ENCODE results near the gene ADPRHL1. TPM values are rescaled to one million over a fixed set of nuclear protein-coding genes. Genes with fewer than 3 reads are reported as not detected.

Gene ADPRHL1
- total RNA-seq, 1 donor from 2014 or later, result 0.62 TPM

GRCh38 chr13:113430378-113431110 is 22.7 kb downstream of the ADPRHL1 start:
- H3K27me3 Mint-ChIP-seq (ENCODE audit: insufficient read depth), result no peaks in the 10 kb centered on the region
- intact Hi-C loops (cut with micrococcal nuclease), result no loop called here
- no peaks in the 10 kb centered on the region for H3K9me3 Mint-ChIP-seq
- no peak for DNase-seq (ENCODE audit: low spot score)
- H3K27ac Mint-ChIP-seq, result no peak overlapping the region
- no peak overlapping the region for H3K4me3 Mint-ChIP-seq
- H3K4me1 Mint-ChIP-seq (ENCODE audit: low read depth), result no peaks in the 10 kb centered on the region
- no peaks in the 10 kb centered on the region for H3K36me3 Mint-ChIP-seq (ENCODE audit: low read depth)

DNA sequence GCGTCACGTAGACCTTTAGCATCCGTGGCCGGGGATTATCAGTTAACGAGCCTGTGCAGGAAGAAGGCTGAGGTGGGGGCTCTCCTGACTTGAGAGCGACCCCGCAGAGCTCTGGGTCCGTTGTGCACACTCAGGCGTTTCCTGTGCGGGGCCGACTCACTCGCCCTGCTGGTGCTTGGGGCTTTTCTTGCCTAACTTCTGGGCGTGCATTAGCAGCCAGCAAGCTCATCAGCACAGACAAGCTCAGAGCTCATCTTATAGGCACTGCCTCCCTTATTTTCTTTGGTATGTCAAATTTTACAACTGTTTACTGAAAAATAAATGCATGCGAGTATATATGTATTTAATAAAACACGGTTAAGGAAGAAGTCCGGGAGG is 23.7 kb downstream of the ADPRHL1 start:
- Mint-ChIP-seq H3K27me3 (ENCODE audit: insufficient read depth) (no peaks in the 10 kb centered on the region), H3K9me3 (no peaks in the 10 kb centered on the region), H3K27ac (no peak overlapping the region), H3K36me3 (ENCODE audit: low read depth) (no peaks in the 10 kb centered on the region), H3K4me3 (no peak overlapping the region), H3K4me1 (ENCODE audit: low read depth) (no peaks in the 10 kb centered on the region)
- DNase-seq (ENCODE audit: low spot score), result no peak
- intact Hi-C loops (cut with micrococcal nuclease), result no loop called here

DNA sequence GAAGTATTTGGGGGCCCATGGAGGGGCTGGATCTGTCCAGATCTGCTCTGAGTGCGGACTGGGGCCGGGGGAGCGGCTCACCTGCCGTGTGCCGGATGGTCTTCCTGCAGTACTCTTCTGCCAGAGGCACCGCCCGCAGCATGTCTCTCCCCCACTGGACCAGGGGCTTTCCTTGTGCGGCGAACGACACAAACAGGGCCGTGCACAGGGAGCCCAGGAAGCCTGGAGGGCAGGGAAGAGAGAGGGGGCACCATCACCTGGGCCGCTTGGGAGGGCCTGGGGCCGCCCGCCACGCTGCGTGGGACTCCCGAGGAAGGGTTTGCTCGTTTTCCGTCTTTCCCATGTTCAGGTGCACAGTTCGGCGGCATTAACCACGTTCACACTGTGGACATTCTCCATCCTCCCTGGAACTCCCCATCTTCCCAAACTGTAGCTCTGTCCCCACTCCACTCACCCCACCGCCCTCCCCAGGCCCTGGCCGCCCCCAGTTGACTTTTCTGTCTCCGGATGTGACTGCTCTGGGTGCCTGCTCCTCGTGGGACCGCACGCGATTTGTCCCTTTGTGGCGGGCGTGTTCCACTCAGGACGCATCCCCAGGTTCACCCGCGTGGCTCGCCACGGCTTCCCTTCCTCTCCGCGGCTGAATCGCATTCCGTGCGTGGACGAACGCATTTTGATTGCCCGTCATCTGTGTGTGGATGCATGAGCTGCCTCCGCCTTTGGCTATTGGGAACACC is 24.2 kb downstream of the ADPRHL1 start:
- no peaks in the 10 kb centered on the region for H3K27me3 Mint-ChIP-seq (ENCODE audit: insufficient read depth)
- H3K36me3 Mint-ChIP-seq (ENCODE audit: low read depth), result no peaks in the 10 kb centered on the region
- H3K9me3 Mint-ChIP-seq, result no peaks in the 10 kb centered on the region
- H3K27ac Mint-ChIP-seq, result no peak overlapping the region
- no peak for DNase-seq (ENCODE audit: low spot score)
- no peak overlapping the region for H3K4me3 Mint-ChIP-seq
- H3K4me1 Mint-ChIP-seq (ENCODE audit: low read depth), result no peaks in the 10 kb centered on the region
- intact Hi-C loops (cut with micrococcal nuclease), result no loop called here

GRCh38 chr13:113428469-113428865 is 24.8 kb downstream of the ADPRHL1 start:
- Mint-ChIP-seq H3K4me1 (ENCODE audit: low read depth) (no peaks in the 10 kb centered on the region), H3K4me3 (no peak overlapping the region)

GRCh38 chr13:113427562-113428468 is 25.5 kb downstream of the ADPRHL1 start:
- H3K36me3 Mint-ChIP-seq (ENCODE audit: low read depth), result no peaks in the 10 kb centered on the region
- no peaks in the 10 kb centered on the region for H3K27me3 Mint-ChIP-seq (ENCODE audit: insufficient read depth)
- H3K27ac Mint-ChIP-seq, result no peak overlapping the region
- H3K9me3 Mint-ChIP-seq, result no peaks in the 10 kb centered on the region
- H3K4me1 Mint-ChIP-seq (ENCODE audit: low read depth), result no peaks in the 10 kb centered on the region
- no peak for DNase-seq (ENCODE audit: low spot score)
- intact Hi-C loops (cut with micrococcal nuclease), result no loop called here
- H3K4me3 Mint-ChIP-seq, result no peak overlapping the region

More at GRCh38 chr13:113428469-113428865, 24.8 kb downstream of the ADPRHL1 start:
- Mint-ChIP-seq H3K36me3 (ENCODE audit: low read depth) (no peaks in the 10 kb centered on the region), H3K9me3 (no peaks in the 10 kb centered on the region), H3K27ac (no peak overlapping the region), H3K27me3 (ENCODE audit: insufficient read depth) (no peaks in the 10 kb centered on the region)
- intact Hi-C loops (cut with micrococcal nuclease), result no loop called here
- DNase-seq (ENCODE audit: low spot score), result no peak

GRCh38 chr13:113426591-113426986 is 26.7 kb downstream of the ADPRHL1 start:
- intact Hi-C loops (cut with micrococcal nuclease), result no loop called here
- H3K27me3 Mint-ChIP-seq (ENCODE audit: insufficient read depth), result no peaks in the 10 kb centered on the region

GRCh38 chr13:113425941-113426590 is 27.2 kb downstream of the ADPRHL1 start:
- Mint-ChIP-seq H3K27ac (no peak overlapping the region), H3K4me3 (no peak overlapping the region), H3K36me3 (ENCODE audit: low read depth) (no peaks in the 10 kb centered on the region), H3K9me3 (no peaks in the 10 kb centered on the region), H3K27me3 (ENCODE audit: insufficient read depth) (no peaks in the 10 kb centered on the region), H3K4me1 (ENCODE audit: low read depth) (no peaks in the 10 kb centered on the region)
- DNase-seq (ENCODE audit: low spot score), result no peak
- intact Hi-C loops (cut with micrococcal nuclease), result no loop called here

More at GRCh38 chr13:113426591-113426986, 26.7 kb downstream of the ADPRHL1 start:
- H3K9me3 Mint-ChIP-seq, result no peaks in the 10 kb centered on the region
- no peak overlapping the region for H3K4me3 Mint-ChIP-seq
- no peaks in the 10 kb centered on the region for H3K4me1 Mint-ChIP-seq (ENCODE audit: low read depth)
- no peaks in the 10 kb centered on the region for H3K36me3 Mint-ChIP-seq (ENCODE audit: low read depth)
- no peak for DNase-seq (ENCODE audit: low spot score)
- H3K27ac Mint-ChIP-seq, result no peak overlapping the region

GRCh38 chr13:113423520-113424163 is 29.6 kb downstream of the ADPRHL1 start:
- Mint-ChIP-seq H3K27ac (no peak overlapping the region), H3K4me1 (ENCODE audit: low read depth) (no peaks in the 10 kb centered on the region), H3K4me3 (no peak overlapping the region), H3K36me3 (ENCODE audit: low read depth) (no peaks in the 10 kb centered on the region), H3K9me3 (no peaks in the 10 kb centered on the region), H3K27me3 (ENCODE audit: insufficient read depth) (no peaks in the 10 kb centered on the region)
- intact Hi-C loops (cut with micrococcal nuclease), result no loop called here
- DNase-seq (ENCODE audit: low spot score), result no peak

DNA sequence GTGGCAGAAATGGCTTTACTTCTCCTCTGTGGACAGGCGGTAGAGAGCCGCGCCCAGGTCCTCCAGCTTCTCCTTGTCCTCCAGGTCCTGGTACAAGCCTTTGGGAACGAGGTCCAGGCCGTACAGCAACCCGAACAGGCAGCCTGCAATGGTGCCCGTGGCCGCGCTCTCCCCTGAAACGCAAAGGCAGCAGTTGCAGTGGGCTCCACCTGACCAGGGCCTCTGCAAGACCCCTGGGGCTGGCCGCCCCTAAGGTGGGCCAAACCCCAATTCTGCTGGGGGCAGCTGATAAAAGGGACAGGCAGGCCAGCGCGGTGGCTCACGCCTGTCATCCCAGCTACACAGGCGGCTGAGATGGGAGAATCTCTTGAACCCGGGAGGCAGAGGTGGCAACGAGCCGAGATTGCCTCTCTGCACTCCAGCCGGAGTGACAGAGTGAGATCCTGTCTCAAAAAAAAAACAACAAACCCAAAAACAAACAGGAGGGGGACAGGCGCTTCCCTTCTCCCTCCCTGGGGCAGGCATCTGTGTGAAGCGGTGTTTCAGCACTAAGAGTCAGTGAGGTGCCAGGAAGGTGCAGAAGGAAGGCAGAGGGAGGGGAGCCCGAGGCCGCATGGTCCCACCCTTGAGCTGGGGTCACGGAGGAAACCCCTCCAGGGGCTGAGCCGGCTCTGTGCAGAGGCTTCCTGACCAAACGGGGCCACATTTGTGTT is 30.3 kb downstream of the ADPRHL1 start:
- intact Hi-C loops (cut with micrococcal nuclease), result no loop called here
- Mint-ChIP-seq H3K36me3 (ENCODE audit: low read depth) (no peaks in the 10 kb centered on the region), H3K27me3 (ENCODE audit: insufficient read depth) (no peaks in the 10 kb centered on the region), H3K9me3 (no peaks in the 10 kb centered on the region), H3K27ac (no peak overlapping the region), H3K4me3 (no peak overlapping the region), H3K4me1 (ENCODE audit: low read depth) (no peaks in the 10 kb centered on the region)
- no peak for DNase-seq (ENCODE audit: low spot score)

GRCh38 chr13:113421673-113422270 is 31.5 kb downstream of the ADPRHL1 start:
- H3K27me3 Mint-ChIP-seq (ENCODE audit: insufficient read depth), result no peaks in the 10 kb centered on the region
- H3K4me1 Mint-ChIP-seq (ENCODE audit: low read depth), result no peaks in the 10 kb centered on the region
- intact Hi-C loops (cut with micrococcal nuclease), result no loop called here
- no peaks in the 10 kb centered on the region for H3K9me3 Mint-ChIP-seq
- no peak overlapping the region for H3K4me3 Mint-ChIP-seq
- DNase-seq (ENCODE audit: low spot score), result no peak
- no peak overlapping the region for H3K27ac Mint-ChIP-seq
- H3K36me3 Mint-ChIP-seq (ENCODE audit: low read depth), result no peaks in the 10 kb centered on the region

DNA sequence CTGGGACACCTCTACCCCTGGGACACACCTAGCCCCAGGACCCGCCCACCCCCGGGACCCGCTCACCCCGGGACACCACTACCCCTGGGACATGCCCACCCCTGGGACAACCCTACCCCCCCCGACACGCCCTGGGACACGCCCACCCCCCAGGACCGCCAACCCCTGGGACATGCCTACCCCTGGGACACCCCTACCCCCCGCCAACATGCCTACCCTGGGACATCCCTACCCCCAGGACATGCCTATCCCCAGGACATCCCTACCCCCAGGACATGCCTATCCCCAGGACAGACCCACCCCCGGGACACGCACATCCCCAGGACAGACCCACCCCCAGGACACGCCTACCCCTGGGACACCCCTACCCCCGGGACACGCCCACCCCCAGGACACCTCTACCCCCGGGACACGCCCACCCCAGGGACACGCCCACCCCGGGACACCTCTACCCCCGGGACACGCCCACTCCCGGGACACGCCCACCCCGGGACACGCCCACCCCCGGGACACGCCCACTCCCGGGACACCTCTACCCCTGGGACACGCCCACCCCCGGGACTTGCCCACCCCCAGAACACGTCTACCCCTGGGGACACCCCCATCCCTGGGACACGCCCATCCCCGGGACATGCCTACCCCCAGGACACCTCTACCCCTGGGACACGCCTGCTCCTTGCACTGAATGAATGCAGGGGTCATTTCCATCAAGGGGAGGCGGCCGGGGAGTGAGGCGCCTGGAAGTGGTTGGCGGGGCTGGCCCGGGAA is 32.3 kb downstream of the ADPRHL1 start:
- Mint-ChIP-seq H3K4me1 (ENCODE audit: low read depth) (no peaks in the 10 kb centered on the region), H3K9me3 (no peaks in the 10 kb centered on the region), H3K4me3 (no peak overlapping the region), H3K27ac (no peak overlapping the region), H3K27me3 (ENCODE audit: insufficient read depth) (no peaks in the 10 kb centered on the region), H3K36me3 (ENCODE audit: low read depth) (no peaks in the 10 kb centered on the region)
- intact Hi-C loops (cut with micrococcal nuclease), result no loop called here
- DNase-seq (ENCODE audit: low spot score), result no peak

Measured in activated T-helper 1 cell treated with anti-CD3 and anti-CD28 coated beads, Interleukin-12 subunit alpha, Interleukin-12 subunit beta, Interleukin-2, Interleukin-4 antibody, amounts not matched to agents 30 ng/mL and 10 ng/mL and 1 ng/mL, durations not matched to agents 14 hours and 24 hours and 36 hours (primary cell).